ENCODE data around the gene TET3. TPM values are rescaled to one million over a fixed set of nuclear protein-coding genes. Genes with fewer than 3 reads are reported as not detected.

Gene TET3
- polyA plus RNA-seq, 1 donor from 2014 or later, result 18.2 TPM

DNA sequence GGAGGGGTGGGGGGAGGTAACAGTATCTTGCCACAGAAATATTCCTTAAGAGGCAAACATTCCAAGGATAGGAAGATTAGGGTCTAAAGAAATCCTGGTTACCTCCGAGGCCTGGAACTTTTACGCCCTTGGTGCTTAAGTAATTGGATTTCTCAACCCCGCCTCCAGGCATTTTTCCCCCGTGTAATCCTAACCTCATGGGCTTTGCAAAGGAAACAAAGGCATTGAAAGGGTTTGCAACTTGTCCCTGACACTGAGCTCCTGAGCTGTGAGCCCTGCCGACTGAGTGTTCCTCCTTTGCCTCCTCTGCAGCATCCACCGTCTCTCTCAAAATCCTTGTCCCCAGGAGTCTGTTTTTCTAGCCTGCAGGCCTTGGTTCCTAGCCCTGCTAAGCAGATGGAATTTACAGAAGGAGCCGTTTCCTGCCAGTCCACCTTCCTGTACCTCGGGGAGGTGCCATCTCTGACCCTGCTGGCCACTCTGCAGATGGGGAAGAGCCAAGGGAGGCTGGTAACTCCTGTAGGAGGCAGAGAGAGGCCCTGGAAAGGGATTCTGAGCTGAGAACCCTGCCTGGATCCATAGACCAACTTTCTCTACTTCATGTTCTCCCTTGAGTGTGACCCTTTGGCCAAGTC is 24.2 kb downstream of the TET3 start:
- H3F3A ChIP-seq (ENCODE audit: insufficient read depth, low read length, poor library complexity, severe bottlenecking), result no peaks in the 10 kb centered on the region
- H3K79me2 ChIP-seq (replicated peaks; ENCODE audit: insufficient read depth, low read length), result peaks cover 91% of the 10 kb centered on the region
- no peak overlapping the region for H3K4me3 ChIP-seq (ENCODE audit: low read length)
- no peak overlapping the region for H3K9ac ChIP-seq (ENCODE audit: low read length)
- no peaks in the 10 kb centered on the region for H3K9me3 ChIP-seq (ENCODE audit: low read length)
- H3K36me3 ChIP-seq (ENCODE audit: insufficient read depth, low read length), result no peaks in the 10 kb centered on the region
- no peak overlapping the region for H2AFZ ChIP-seq (ENCODE audit: low read depth, low read length)
- H3K27me3 ChIP-seq (ENCODE audit: insufficient read depth, low read depth, low read length), result no peaks in the 10 kb centered on the region
- TF ChIP-seq EZH2 (IDR thresholded peaks at IDR 0.05; ENCODE audit: borderline replicate concordance, insufficient read depth, low read length, poor library complexity, severe bottlenecking) (no peak), SMC3 (conservative IDR thresholded peaks at IDR 0.05; ENCODE audit: poor library complexity) (no peak), RAD21 (conservative IDR thresholded peaks at IDR 0.05) (no peak), MXI1 (conservative IDR thresholded peaks at IDR 0.05; ENCODE audit: poor library complexity, severe bottlenecking) (no peak), EP300 (conservative IDR thresholded peaks at IDR 0.05; ENCODE audit: poor library complexity, severe bottlenecking) (no peak), TAF1 (IDR thresholded peaks at IDR 0.05; ENCODE audit: low read depth) (no peak), POLR2AphosphoS5 (IDR thresholded peaks at IDR 0.05) (no peak)
- TF ChIP-seq, protein P1, sequence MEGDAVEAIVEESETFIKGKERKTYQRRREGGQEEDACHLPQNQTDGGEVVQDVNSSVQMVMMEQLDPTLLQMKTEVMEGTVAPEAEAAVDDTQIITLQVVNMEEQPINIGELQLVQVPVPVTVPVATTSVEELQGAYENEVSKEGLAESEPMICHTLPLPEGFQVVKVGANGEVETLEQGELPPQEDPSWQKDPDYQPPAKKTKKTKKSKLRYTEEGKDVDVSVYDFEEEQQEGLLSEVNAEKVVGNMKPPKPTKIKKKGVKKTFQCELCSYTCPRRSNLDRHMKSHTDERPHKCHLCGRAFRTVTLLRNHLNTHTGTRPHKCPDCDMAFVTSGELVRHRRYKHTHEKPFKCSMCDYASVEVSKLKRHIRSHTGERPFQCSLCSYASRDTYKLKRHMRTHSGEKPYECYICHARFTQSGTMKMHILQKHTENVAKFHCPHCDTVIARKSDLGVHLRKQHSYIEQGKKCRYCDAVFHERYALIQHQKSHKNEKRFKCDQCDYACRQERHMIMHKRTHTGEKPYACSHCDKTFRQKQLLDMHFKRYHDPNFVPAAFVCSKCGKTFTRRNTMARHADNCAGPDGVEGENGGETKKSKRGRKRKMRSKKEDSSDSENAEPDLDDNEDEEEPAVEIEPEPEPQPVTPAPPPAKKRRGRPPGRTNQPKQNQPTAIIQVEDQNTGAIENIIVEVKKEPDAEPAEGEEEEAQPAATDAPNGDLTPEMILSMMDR (IDR thresholded peaks at IDR 0.05; ENCODE audit: poor library complexity, severe bottlenecking), result no peak
- TF ChIP-seq, protein P2, sequence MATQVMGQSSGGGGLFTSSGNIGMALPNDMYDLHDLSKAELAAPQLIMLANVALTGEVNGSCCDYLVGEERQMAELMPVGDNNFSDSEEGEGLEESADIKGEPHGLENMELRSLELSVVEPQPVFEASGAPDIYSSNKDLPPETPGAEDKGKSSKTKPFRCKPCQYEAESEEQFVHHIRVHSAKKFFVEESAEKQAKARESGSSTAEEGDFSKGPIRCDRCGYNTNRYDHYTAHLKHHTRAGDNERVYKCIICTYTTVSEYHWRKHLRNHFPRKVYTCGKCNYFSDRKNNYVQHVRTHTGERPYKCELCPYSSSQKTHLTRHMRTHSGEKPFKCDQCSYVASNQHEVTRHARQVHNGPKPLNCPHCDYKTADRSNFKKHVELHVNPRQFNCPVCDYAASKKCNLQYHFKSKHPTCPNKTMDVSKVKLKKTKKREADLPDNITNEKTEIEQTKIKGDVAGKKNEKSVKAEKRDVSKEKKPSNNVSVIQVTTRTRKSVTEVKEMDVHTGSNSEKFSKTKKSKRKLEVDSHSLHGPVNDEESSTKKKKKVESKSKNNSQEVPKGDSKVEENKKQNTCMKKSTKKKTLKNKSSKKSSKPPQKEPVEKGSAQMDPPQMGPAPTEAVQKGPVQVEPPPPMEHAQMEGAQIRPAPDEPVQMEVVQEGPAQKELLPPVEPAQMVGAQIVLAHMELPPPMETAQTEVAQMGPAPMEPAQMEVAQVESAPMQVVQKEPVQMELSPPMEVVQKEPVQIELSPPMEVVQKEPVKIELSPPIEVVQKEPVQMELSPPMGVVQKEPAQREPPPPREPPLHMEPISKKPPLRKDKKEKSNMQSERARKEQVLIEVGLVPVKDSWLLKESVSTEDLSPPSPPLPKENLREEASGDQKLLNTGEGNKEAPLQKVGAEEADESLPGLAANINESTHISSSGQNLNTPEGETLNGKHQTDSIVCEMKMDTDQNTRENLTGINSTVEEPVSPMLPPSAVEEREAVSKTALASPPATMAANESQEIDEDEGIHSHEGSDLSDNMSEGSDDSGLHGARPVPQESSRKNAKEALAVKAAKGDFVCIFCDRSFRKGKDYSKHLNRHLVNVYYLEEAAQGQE (IDR thresholded peaks at IDR 0.05; ENCODE audit: borderline replicate concordance), result no peak
- H3K27ac ChIP-seq (ENCODE audit: low read length), result no peak overlapping the region
- no peak overlapping the region for H3K4me2 ChIP-seq (ENCODE audit: low read length)
- H3K9me2 ChIP-seq (ENCODE audit: insufficient read depth, low read length), result no peaks in the 10 kb centered on the region
- H4K20me1 ChIP-seq (ENCODE audit: insufficient read depth), result peaks cover 29% of the 10 kb centered on the region

DNA sequence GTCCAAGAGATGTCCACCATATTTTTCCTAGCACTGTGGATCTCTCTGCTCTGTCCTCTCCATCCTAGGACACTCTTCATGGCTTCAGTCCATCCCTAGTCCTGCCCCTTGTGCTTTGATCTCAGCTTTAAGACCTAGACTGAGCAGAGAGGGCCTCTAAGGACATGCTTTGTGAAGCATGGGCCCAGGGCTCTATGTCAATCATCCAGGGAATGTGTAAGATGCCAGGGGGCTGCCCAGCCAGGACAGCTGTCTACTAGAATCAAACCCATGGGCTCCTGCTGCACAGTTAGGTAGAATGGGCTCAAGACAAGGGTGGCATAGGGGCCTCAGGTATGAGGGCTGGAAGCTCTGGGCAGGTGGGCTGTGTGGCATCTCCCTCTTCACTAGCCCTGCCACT is 24.9 kb downstream of the TET3 start:
- Histone ChIP-seq H3K27ac (ENCODE audit: low read length) (no peak overlapping the region), H3K9me2 (ENCODE audit: insufficient read depth, low read length) (no peaks in the 10 kb centered on the region), H3K9ac (ENCODE audit: low read length) (no peak overlapping the region), H4K20me1 (ENCODE audit: insufficient read depth) (peaks cover 23% of the 10 kb centered on the region), H3K9me3 (ENCODE audit: low read length) (no peaks in the 10 kb centered on the region), H3K27me3 (ENCODE audit: insufficient read depth, low read depth, low read length) (no peaks in the 10 kb centered on the region), H3K79me2 (replicated peaks; ENCODE audit: insufficient read depth, low read length) (peaks cover 91% of the 10 kb centered on the region), H3K4me3 (ENCODE audit: low read length) (no peak overlapping the region), H3K36me3 (ENCODE audit: insufficient read depth, low read length) (no peaks in the 10 kb centered on the region), H3K4me2 (ENCODE audit: low read length) (no peak overlapping the region), H3F3A (ENCODE audit: insufficient read depth, low read length, poor library complexity, severe bottlenecking) (no peaks in the 10 kb centered on the region), H2AFZ (ENCODE audit: low read depth, low read length) (no peak overlapping the region)
- TF ChIP-seq MXI1 (conservative IDR thresholded peaks at IDR 0.05; ENCODE audit: poor library complexity, severe bottlenecking), result no peak
